CD1c-positive myeloid dendritic cell (primary cell): ENCODE data around the gene NLK.
A peak's percentile ranks its signal among the peaks of the same experiment; 100 is the strongest.

ENCODE experiments used
- DNase-seq: peaks from one replicate; pipeline ENCODE4 v3.0.0-alpha.2; 2016; ENCODE audit errors: extremely low spot score

NLK gene

DNA sequence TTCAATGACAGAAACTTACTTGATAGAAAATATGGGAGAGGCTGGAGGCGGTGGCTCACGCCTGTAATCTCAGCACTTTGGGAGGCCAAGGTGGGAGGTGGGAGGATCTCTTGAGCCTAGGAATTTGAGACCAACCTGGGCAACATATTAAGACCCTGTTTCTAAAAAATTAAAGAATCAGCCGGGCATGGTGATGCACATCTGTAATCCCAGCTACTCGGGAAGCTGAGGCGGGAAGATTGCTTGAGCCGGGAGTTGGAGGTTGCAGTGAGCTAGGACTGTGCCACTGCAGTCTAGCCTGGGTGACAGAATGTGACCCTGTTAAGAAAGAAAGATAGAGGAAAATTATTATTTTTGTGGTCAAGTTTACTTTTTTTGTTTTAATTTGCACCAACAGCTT, 2.1 kb upstream of the NLK start:
- DNase-seq = no peak

DNA sequence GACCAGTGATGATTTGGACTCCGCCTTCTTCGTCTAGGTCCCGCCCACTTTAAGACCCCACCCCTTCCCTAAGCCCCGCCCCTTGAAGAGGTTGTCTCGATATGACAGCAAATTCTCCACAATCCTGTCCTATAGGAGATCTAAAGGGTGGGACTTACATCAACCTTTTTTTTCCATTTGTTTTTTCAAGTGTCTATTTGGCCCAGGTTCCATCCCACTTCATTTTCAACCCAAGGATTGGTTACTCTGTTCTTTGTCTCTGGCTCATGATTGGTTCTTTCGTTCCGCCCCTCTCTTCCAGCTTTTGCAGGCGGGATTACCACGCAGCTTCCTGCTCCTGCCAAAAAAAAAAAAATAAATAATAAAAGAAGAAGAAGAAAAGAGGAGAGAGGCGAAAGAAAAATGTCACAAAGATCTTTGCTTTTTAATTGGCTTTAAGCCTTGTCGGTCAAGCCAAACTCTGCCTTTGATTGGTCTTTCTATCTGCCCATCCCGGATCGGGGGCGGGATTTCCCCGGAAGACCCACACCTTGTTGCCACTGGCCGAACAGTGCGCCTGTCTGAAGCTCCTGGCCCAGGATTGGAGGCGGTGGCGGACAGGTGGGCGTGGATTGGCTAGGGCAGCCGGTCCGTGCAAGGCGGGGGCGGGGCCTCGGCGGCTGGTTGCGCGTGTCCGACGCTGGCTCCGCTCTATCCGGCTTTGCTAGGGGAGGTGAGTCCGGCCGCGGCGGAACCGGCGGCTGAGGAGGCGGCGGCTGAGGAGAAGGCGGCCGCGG, 1.2 kb upstream of the NLK start:
- peak; percentile 100 for DNase-seq

DNA sequence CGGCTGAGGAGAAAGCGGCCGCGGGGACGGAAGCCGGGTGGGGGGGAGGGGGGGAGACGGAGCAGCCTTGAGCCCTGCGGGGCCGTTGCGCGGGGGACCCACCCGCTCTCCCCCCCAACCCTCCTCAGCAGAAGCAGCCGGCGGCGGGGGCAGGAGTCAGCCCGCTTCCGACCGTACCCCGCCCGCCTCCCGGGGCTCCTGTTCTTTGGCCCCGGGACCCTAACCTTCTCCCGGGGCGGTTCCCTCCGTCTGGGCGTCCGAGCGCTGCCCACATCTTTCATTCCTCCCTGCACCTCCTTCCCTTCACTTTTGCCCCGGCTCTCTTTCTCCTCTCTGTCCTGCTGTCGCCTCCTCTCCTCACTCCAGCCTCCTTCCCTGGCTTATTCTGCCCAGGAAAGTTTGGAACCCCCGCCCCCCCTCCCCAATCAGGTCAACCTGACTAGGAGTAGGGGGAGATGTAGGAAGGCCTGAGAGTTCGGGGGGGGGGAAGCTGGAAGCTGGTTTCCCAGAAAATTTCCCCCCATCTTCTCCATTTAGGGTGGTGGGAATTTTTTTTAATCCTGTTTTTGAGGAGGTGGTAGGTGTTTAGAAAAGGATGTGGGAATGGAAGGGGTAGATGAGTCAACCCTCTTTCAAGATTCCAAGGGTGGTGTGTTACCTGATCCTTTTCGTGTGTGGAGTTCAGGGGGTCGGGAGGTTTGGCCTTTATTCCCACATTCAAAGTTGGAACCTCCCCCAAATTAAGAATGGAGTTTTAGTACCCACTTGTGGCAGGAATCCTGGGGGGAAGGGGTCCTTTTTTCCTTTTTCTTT, 427 bp upstream of the NLK start:
- DNase-seq = no peak

DNA sequence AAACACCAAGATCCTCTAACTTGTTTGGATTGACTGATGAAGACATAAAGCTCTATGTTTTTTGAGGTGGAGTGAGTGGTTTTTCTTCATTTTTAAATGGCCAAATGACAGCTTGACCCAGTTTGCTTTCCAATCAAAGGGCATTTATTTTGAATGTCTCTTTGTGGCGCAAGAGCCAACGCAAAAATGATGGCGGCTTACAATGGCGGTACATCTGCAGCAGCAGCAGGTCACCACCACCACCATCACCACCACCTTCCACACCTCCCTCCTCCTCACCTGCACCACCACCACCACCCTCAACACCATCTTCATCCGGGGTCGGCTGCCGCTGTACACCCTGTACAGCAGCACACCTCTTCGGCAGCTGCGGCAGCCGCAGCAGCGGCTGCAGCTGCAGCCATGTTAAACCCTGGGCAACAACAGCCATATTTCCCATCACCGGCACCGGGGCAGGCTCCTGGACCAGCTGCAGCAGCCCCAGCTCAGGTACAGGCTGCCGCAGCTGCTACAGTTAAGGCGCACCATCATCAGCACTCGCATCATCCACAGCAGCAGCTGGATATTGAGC, 329 bp downstream of the NLK start:
- no peak for DNase-seq

DNA sequence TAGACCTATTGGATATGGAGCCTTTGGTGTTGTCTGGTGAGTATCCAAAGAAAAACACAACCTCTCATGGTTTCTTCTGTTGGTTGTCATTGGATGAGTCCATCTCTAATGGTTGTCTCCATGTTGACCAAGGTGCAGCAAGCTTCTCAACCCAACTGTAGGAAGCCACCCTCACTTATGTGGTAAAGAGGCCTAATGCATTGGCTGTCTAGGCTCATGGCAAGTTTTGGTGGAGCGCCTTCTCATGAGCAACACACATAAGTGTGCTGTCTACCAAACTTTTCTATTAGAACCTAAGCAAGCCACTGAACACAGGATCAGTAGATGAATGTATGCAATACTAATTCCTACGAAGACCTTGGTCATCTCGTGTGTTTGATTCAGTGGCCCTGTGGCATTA, 819 bp downstream of the NLK start:
- no peak for DNase-seq

DNA sequence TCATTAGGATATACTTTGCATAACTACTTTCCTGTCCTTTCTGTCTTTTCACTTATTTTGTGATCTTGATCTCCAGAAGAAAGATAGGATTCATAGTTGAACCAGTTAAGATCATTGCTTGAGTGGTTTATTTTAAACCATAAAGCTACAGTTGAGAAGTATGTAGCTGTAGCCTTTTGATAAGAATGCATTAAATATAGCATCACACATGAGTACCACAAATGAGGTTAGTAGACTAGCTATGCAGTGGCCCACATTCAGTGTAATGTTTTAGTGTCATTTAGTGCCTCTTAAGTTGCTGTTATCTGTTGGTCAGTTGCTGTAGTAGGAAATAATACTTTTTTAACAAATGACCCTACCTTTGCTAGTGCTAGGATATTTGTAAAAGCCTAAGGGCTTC, 1.3 kb downstream of the NLK start:
- DNase-seq = no peak

DNA sequence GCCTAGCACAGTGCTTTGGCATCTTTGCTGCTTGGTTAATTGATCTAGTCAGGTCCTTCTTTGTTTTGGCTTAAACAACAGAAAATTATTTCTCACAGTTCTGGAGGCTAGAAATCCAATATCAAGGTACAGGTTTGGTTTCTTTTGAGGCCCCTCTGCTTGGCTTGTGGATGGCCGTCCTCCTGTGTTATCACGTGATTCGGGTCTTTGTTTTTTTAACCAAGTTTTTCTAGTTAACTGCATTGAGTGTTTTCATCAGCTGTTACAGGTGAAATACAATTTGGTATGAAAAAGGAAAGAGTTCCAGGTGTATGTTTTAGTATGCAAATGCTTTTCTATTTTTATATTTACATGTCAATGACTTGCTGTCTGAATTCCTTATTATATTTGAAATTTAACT, 2.8 kb downstream of the NLK start:
- DNase-seq = no peak

DNA sequence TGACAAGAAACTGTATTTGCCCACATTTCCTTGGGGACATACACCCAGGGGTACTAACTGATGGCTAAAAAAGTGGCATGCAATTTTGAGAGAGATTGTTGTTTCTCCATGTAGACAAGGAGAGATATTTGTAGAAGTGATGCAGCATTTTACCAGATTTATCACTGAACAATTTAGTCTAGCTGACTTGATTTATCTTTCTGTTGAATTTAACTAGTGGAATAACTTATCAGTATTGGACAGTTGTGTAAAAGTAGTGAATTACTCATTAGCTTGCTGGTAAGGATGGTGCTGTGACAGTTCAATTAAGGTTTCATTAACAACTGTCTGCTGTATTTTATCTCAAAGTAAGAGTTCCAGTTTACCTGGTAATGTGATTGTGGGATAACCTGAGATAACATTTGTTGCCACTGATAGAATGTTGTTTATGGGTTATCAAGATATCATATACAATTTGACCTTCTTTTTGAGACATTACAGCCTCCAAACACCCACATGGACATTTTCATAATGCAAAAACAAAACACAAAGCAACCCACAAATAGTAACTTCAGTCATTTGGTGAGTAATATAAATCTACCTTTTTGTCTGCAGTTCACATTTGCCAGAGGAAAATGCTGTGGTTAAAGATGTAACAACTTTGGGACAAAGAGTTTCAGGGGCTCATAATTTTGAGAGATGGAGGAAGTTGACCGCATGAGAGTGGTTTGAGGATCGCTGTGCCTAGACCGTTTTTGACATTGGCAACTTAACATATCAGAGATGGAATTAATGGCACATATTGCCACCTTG, 3.8 kb downstream of the NLK start:
- DNase-seq = no peak

DNA sequence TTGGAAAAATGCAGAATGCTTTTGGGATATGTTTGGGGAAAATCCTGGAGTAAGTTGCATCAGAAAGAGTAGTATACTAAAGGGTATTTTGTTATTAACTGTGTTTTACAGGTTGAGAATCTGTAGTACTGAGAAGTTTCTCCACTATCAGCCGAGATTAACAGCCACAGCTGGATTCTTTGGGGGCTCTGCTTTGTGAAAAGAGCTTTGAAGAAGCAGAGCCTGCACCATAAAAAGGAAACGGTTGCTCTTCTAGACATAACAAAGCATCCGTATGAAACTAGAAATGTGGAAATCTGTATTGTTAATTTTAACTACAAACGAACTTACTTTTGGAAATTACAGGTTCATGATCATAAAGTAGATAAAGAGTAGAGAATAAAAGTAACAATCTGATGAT, 5.3 kb downstream of the NLK start:
- no peak for DNase-seq

DNA sequence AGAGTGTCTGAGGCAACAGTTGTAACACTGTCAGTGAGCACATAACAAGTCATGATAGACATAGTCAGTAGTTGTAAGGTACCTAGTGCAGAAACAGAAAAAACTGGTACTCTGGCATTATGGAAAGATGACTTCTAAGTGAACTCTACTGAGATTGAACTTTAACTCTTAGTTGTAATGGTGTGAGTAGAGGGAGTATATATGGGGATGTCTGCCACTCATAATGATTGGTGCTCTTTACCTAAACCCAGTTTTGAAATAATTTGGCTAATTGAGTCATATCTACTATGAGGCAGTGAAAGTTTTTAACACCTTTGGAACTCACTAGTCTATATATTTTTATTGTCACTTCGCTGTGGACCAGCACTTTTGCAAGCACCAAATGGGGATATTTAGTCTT, 6.6 kb downstream of the NLK start:
- no peak for DNase-seq

DNA sequence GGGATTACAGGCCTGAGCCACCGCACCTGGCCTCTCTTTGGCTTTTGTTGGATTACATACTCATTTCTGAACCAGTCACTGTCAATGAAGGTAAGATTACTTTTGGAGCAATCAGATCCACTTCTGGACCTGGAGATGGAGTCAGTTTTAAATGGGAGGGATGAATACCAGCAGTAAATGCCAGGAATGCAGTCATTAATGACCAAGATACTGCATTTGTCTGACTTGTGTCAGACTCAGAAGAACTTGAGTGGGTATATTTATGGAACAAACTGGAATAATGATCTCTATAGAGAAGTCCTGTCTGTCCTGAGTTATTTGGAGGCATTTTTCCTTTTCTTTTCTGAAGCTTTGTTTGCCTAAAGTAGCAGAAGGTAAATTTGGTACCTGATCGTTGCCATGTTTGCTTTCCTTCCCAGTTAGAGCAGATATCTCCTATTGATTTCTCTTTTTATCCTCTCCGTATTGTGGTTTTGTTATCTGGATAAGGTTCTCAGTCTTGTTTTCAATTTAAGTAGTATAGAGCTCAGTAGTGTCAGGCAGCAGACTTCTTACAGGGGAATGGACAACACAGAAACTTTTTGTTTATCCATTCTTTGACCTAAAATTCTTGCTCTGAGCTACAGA, 10.7 kb downstream of the NLK start:
- DNase-seq = no peak

DNA sequence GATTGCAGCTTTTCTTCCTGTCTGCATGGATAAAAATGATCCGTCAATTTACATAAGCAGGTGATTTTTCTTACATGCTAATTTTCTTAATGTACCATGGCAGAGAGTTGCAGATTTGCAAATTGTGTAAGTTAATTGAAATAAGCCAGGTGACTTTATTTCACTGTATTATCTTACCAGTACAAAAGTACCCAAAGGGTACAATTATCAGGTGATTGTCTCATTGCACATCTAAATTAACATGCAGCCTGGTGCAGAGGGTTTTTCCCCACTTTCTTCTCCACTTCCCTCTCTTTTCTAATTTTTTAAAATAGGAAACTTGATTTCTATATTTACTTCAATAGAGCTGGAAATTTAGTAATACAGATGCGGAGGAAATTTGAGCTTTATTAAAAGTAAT, 11.2 kb downstream of the NLK start:
- no peak for DNase-seq

DNA sequence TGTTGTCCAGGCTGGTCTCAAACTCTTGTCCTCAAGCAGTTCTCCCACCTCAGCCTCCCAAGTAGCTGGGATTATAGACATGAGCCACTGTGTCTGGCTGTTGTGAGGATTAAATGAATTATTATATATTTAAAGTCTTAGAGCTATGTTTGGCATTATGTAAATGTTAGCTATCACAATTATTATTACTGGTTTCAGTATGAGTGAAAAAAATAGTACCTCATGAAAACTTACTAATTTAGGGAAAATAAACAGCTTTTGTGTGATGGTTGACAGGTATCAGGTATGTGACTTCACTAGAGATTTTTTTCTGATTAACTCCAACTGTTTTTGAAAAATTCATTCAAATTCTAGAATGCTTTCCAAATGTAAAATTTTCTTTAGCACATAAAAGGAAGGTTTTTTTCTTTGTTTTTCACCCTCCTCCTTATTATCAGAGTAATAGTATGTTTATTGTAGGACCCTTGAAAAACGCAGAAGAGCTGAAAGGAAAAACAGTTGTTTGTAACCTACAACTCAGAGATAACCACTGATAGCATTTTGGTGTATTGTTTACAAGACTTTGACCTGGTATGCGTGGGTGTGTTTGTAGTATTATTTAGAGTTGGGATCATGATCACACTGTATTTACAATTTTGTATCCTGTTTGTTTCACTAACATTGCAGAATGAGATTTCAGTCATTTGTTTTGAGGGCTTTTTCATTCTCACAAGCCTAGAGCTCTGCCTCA, 13.2 kb downstream of the NLK start:
- DNase-seq = no peak

DNA sequence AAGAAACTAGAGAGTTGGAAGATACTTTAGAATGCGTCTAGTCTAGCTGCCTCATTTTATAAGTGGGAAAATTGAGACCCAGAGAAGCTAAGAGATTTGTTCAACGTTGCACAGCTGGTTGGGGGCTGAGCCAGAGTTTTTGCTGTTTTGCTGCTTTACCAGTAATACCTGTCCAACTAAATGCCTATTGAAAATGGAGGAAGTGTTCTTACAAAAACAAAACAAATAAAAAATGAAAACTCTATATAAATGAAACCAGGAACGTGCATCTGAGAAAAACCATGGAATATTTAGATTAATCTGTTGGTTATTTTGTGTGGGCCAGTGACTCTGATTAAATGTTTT, 13.8 kb downstream of the NLK start:
- no peak for DNase-seq

DNA sequence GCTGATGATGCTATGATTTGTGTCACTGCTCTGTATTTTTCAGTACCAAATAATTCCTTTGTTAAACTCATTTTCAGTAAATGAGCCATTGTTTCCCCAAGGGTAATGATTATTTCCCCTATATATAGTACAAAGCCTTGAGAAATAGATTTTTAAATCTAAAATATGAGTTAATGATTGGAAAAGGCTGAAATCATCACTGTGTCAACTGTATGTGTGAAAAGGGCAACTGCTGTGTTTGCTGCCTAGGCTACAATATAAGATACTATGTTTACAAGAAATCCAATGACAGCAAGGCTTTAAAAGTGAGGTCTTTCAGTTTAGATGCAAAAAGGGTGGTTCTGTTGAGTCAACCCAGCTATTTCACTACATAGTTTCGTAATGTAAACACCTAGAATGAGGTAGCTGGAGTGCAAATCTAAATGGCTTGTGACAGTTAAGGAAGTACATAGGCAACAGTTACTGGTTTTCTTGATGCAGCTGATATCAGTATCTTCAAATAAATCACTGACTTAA, 15.3 kb downstream of the NLK start:
- DNase-seq = peak; percentile 75

DNA sequence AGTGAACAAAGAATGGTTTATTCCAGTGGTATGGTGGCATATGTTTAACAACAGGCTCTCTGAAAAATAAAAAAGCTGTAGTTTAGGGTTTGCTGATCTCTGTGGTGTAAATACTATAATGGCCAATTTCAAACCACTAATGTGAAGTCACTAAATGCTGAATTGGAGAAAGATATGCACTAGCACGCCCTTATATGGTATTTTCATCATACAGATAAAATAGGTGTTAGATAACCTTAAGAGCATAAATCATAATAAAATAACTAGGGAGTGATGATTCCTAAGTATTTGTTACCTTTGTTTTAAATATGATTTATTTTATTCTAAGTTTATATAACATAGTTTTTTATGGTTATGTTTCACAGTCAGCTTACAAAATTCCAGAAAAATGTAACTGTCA, 17.2 kb downstream of the NLK start:
- DNase-seq = no peak

DNA sequence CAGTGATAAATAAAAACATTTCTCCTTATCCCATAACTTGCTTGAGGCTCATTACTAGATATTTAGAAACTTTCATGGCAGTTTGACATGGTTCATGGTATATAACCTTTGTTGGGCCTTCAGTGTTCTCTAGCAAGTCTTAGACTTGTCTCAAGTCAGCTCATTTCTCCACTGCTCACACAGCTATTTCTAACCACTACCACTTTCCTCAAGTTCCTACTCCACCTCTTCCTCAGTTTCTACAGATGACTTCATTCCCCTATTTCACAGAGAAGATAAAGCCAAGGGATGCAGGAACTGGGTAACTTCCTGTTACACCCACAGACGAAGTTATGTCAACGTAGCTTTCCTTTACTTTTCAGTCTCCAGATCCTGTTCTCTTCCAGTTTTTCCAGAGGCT, 23.2 kb downstream of the NLK start:
- DNase-seq = peak; percentile 71

DNA sequence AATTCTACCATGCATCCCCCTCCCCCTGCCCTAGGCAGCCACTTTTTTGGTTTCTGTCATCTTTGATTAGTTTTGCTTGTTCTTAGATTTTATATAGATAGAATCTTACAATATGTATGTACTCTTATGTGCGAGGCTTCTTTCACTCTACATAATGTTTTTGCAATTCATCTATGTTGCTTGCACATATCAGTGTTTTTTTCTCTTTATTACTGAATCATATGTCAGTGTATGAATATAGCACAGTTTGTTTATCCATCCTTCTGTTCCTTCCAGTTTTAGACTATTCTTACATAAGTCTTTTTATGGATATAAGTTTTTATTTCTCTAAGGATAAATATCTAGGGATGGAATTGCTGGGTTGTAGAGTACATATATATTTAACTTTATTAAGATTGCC, 26.6 kb downstream of the NLK start:
- no peak for DNase-seq

DNA sequence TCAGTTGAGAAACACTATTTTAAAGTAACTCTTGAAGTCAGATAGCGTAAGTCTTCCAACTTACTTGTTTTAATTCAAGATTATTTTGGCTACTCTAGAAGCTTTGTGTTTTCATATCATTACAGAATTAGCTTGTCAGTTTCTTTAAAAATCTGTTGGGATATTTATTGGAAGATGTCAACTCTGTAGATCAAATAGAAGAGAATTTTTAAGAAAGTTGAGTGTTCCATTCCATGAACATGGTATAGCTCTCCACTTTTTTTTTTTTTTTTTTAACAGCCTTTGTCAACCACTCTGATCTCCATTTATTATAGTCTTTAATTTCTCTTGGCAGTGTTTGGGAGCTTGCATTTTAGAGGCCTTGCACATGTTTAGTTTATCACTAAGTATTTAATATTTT, 28.7 kb downstream of the NLK start:
- no peak for DNase-seq

DNA sequence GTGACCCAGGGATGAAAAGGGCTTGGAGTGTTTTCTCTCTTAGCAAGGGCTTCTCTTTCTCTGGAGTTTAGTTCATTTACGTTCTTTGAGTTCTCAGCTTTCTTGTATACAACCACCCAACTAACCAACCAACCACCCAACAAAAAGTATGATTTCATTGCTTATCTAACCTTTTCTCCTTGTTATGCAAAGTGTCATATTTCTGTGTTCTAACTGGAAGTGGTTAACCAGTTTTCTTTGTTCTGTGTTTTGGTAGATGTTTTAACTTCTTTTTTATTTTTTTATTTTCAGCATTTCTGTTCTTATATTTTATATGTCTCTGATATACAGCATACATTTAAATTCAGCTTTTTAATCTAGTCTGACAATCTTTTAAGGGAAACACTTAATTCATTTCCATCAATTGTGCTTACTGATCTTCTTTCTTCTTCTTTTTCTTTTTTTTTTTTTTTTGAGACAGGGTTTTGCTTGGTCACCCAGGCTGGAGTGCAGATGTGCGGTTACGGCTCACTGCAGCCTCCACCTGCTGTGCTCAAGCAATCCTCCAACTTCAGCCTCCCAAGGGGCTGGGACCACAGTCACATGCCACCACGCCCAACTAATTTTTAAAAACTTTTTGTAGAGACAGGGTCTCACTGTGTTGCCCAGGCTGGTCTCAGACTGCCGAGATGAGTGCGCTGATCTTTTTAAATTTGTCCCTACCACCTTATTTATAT, 29.6 kb downstream of the NLK start:
- no peak for DNase-seq
